OCI-LY1 (cell line): Measurements from ENCODE around the gene GASK1A.

ENCODE experiments used
- H2AFZ ChIP-seq: fragments of 200-600 bp; sonication (generic), shearing (Covaris generic); 2 replicates; pipeline ENCODE4 v1.6.0; 2014; ENCODE audit warnings: antibody characterized with exemption, mild to moderate bottlenecking, low read length
- H3F3A ChIP-seq: fragments of 200-600 bp; sonication (generic), shearing (Covaris generic); 2 replicates; pipeline ENCODE4 v1.6.0; 2014; ENCODE audit warnings: mild to moderate bottlenecking, antibody characterized with exemption, low read length, moderate library complexity; ENCODE audit not compliant: insufficient read depth
- H3K27ac ChIP-seq: fragments of 200-600 bp; sonication (generic); 2 replicates; pipeline ENCODE4 v1.5.1; 2014; ENCODE audit warnings: low read length, mixed run types, mild to moderate bottlenecking, low read depth; ENCODE audit not compliant: poor library complexity, severe bottlenecking
- H3K27me3 ChIP-seq: fragments of 200-600 bp; sonication (generic); 2 replicates; pipeline ENCODE4 v1.6.0; 2014; ENCODE audit warnings: antibody characterized with exemption, mild to moderate bottlenecking, low read length, moderate library complexity; ENCODE audit not compliant: insufficient read depth
- H3K36me3 ChIP-seq: fragments of 200-600 bp; sonication (generic); 2 replicates; pipeline ENCODE4 v1.6.1; 2014; ENCODE audit warnings: mild to moderate bottlenecking, antibody characterized with exemption, low read length, moderate library complexity, mixed read lengths; ENCODE audit not compliant: insufficient read depth
- H3K4me1 ChIP-seq: fragments of 200-600 bp; sonication (generic); 2 replicates; pipeline ENCODE4 v1.5.1; 2014; ENCODE audit warnings: mild to moderate bottlenecking, low read length, moderate library complexity; ENCODE audit not compliant: insufficient read depth, severe bottlenecking
- H3K4me2 ChIP-seq: fragments of 200-600 bp; sonication (generic), shearing (Covaris generic); 2 replicates; pipeline ENCODE4 v1.6.1; 2014; ENCODE audit warnings: low read length
- H3K4me3 ChIP-seq: fragments of 200-600 bp; sonication (generic); 2 replicates; pipeline ENCODE4 v1.5.1; 2014; ENCODE audit warnings: low read length, low read depth, mild to moderate bottlenecking, mixed read lengths; ENCODE audit not compliant: poor library complexity, severe bottlenecking
- H3K79me2 ChIP-seq: fragments of 200-600 bp; shearing (Covaris generic); 2 replicates; pipeline ENCODE4 v1.6.1; 2016; ENCODE audit warnings: mixed run types, low read length, mixed read lengths; ENCODE audit not compliant: insufficient read depth
- H3K9ac ChIP-seq: fragments of 200-600 bp; sonication (generic), shearing (Covaris generic); 2 replicates; pipeline ENCODE4 v1.6.1; 2014; ENCODE audit warnings: mild to moderate bottlenecking, low read length, mixed read lengths
- H3K9me2 ChIP-seq: fragments of 200-600 bp; sonication (generic), shearing (Covaris generic); 2 replicates; pipeline ENCODE4 v1.6.1; 2014; ENCODE audit warnings: low read depth, mild to moderate bottlenecking, low read length, mixed read lengths
- H3K9me3 ChIP-seq: fragments of 200-600 bp; shearing (Covaris generic); 2 replicates; pipeline ENCODE4 v1.6.1; 2014; ENCODE audit warnings: low read length, mixed read lengths
- H4K20me1 ChIP-seq: fragments of 200-600 bp; sonication (generic), shearing (Covaris generic); 2 replicates; pipeline ENCODE4 v1.6.0; 2016; ENCODE audit warnings: mild to moderate bottlenecking, low read length; ENCODE audit not compliant: insufficient read depth
- EZH2 ChIP-seq: fragments of 200-600 bp; sonication (generic), shearing (Covaris generic); IDR thresholded peaks from 2 replicates; pipeline ENCODE4 v1.8.0; 2017; ENCODE audit warnings: borderline replicate concordance, mixed run types, mild to moderate bottlenecking, antibody characterized with exemption, low read length, moderate library complexity, mixed read lengths
- TF ChIP-seq, protein P1 (sequence below): fragments of 200-600 bp; sonication (generic), shearing (Covaris generic); IDR thresholded peaks from 2 replicates; pipeline ENCODE4 v1.5.1; 2017; ENCODE audit warnings: mild to moderate bottlenecking, antibody characterized with exemption, low read length, moderate library complexity, mixed read lengths

Gene GASK1A

GRCh38 chr3:43034911-43035310, 55.8 kb downstream of the GASK1A start:
- no peak overlapping the region for H3K4me2 ChIP-seq
- H3K9ac ChIP-seq, result no peak overlapping the region
- no peaks in the 10 kb centered on the region for H3K4me1 ChIP-seq
- H3K4me3 ChIP-seq, result no peak overlapping the region
- H4K20me1 ChIP-seq, result no peaks in the 10 kb centered on the region
- H3K27me3 ChIP-seq, result no peaks in the 10 kb centered on the region
- TF ChIP-seq, protein P1, sequence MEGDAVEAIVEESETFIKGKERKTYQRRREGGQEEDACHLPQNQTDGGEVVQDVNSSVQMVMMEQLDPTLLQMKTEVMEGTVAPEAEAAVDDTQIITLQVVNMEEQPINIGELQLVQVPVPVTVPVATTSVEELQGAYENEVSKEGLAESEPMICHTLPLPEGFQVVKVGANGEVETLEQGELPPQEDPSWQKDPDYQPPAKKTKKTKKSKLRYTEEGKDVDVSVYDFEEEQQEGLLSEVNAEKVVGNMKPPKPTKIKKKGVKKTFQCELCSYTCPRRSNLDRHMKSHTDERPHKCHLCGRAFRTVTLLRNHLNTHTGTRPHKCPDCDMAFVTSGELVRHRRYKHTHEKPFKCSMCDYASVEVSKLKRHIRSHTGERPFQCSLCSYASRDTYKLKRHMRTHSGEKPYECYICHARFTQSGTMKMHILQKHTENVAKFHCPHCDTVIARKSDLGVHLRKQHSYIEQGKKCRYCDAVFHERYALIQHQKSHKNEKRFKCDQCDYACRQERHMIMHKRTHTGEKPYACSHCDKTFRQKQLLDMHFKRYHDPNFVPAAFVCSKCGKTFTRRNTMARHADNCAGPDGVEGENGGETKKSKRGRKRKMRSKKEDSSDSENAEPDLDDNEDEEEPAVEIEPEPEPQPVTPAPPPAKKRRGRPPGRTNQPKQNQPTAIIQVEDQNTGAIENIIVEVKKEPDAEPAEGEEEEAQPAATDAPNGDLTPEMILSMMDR, result no peak
- no peak for TF ChIP-seq EZH2
- no peaks in the 10 kb centered on the region for H3K36me3 ChIP-seq
- H3K9me3 ChIP-seq, result no peaks in the 10 kb centered on the region
- H3K27ac ChIP-seq, result no peak overlapping the region
- H2AFZ ChIP-seq, result no peak overlapping the region
- no peaks in the 10 kb centered on the region for H3K9me2 ChIP-seq
- no peaks in the 10 kb centered on the region for H3F3A ChIP-seq
- H3K79me2 ChIP-seq, result no peaks in the 10 kb centered on the region

DNA sequence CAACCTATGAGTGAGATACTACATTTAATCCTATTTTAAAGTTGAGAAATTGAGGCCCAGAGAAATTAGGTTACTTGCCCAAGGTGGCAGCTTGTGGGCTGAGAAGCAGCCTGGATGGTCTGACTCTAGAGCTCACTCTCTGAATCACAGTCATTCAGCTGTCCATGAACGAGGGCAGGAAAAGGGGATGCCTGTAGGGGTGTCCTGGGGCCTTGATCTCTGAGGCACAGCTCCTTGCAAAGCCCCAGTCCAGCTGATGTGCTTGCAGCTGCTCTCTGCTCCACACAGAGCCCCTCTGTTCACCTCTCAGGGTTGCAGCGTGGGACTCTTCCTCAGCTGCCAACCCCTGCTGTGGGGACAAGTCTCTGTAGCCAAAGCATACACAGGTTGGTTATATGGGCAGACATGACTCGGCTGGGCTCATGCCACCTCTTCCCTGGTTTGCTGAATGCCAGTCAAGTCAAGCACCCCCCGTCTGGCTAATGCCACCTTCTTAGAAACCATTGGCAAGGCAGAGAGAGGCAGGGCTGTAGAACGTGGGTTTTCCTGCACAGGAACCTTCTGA, 56.8 kb downstream of the GASK1A start:
- no peak overlapping the region for H2AFZ ChIP-seq
- H3F3A ChIP-seq, result no peaks in the 10 kb centered on the region
- no peak overlapping the region for H3K9ac ChIP-seq
- H3K79me2 ChIP-seq, result no peaks in the 10 kb centered on the region
- H3K4me2 ChIP-seq, result no peak overlapping the region
- H3K9me3 ChIP-seq, result no peaks in the 10 kb centered on the region
- H3K4me3 ChIP-seq, result no peak overlapping the region
- TF ChIP-seq EZH2, result no peak
- TF ChIP-seq, protein P1, result no peak
- no peaks in the 10 kb centered on the region for H3K4me1 ChIP-seq
- no peaks in the 10 kb centered on the region for H3K27me3 ChIP-seq
- H3K27ac ChIP-seq, result no peak overlapping the region
- no peaks in the 10 kb centered on the region for H4K20me1 ChIP-seq
- H3K9me2 ChIP-seq, result no peaks in the 10 kb centered on the region
- no peaks in the 10 kb centered on the region for H3K36me3 ChIP-seq

DNA sequence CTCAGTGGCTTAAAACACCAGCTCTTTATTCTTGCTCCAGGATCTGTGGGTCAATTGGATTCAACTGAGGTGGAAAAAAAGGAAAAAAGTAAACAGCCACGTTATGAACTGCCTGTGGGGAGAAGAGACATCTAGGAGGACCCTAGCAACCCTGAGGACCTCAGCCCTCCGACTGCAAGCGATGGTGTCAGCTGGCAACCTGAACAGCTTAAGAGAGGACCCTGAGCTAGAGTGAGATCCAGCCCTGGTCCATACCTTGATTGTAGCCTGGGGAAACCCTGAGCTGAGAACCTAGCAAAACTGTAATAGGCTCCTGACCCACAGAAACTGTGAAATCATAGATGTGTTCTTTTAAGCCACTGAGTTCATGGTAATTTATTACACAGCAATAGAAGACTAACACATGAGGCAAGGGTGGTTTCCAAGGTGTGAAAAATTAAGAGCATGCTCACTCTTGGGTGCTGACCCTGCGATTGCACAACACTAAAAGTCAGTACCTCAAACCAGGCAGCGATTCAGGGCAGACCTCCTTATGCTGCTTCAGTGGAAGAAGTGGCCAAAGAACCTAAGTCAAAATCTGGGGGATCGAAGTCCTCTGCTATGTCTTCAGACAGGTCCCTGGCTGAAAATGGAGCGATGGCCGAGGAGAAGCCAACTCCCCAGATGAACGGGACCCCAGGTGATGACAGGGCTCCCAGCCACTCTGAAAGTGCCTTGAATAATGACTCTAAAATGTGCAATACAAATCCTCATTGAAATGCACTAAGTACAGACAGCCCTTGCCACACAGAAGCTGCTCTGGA, 57.7 kb downstream of the GASK1A start:
- Histone ChIP-seq H4K20me1 (no peaks in the 10 kb centered on the region), H3K9ac (no peak overlapping the region)
- no peak for TF ChIP-seq EZH2
- TF ChIP-seq, protein P1, result no peak

More for the DNA sequence above, 57.7 kb downstream of the GASK1A start:
- H3K9me3 ChIP-seq, result no peaks in the 10 kb centered on the region
- no peak overlapping the region for H3K4me3 ChIP-seq
- H3K4me2 ChIP-seq, result no peak overlapping the region
- no peaks in the 10 kb centered on the region for H3K79me2 ChIP-seq
- H3K36me3 ChIP-seq, result no peaks in the 10 kb centered on the region
- no peak overlapping the region for H3K27ac ChIP-seq
- H3K27me3 ChIP-seq, result no peaks in the 10 kb centered on the region
- H3F3A ChIP-seq, result no peaks in the 10 kb centered on the region
- no peaks in the 10 kb centered on the region for H3K4me1 ChIP-seq
- no peaks in the 10 kb centered on the region for H3K9me2 ChIP-seq
- H2AFZ ChIP-seq, result no peak overlapping the region
